WI38 (cell line): ENCODE measurements around the gene KCND3.
"Not testable (repeated sequence)": the region's sequence is repeated elsewhere in the genome, so short reads cannot be mapped to it uniquely, and the experiment has no call there.

Experiments
- H3K4me3 ChIP-seq: 2 replicates; pipeline ENCODE4 v1.5.1; 2011; ENCODE audit warnings: low read depth, mild to moderate bottlenecking, control low read depth, low read length
- TF ChIP-seq, protein P1 (sequence below): IDR thresholded peaks from 2 replicates; pipeline ENCODE4 v1.5.1; 2012; ENCODE audit warnings: low read depth, mild to moderate bottlenecking, control low read depth, low read length

KCND3 gene

GRCh38 chr1:111747282-111747734 lies 242.2 kb downstream of the KCND3 start:
- H3K4me3 ChIP-seq, result no peak overlapping the region
- TF ChIP-seq, protein P1, sequence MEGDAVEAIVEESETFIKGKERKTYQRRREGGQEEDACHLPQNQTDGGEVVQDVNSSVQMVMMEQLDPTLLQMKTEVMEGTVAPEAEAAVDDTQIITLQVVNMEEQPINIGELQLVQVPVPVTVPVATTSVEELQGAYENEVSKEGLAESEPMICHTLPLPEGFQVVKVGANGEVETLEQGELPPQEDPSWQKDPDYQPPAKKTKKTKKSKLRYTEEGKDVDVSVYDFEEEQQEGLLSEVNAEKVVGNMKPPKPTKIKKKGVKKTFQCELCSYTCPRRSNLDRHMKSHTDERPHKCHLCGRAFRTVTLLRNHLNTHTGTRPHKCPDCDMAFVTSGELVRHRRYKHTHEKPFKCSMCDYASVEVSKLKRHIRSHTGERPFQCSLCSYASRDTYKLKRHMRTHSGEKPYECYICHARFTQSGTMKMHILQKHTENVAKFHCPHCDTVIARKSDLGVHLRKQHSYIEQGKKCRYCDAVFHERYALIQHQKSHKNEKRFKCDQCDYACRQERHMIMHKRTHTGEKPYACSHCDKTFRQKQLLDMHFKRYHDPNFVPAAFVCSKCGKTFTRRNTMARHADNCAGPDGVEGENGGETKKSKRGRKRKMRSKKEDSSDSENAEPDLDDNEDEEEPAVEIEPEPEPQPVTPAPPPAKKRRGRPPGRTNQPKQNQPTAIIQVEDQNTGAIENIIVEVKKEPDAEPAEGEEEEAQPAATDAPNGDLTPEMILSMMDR, result peak; percentile 47

- no peak overlapping the region for H3K4me3 ChIP-seq
- TF ChIP-seq, protein P1, result no peak
These were observed 242.9 kb downstream of the KCND3 start for GRCh38 chr1:111746614-111746999.

- H3K4me3 ChIP-seq, result no peak overlapping the region
- TF ChIP-seq, protein P1, result no peak
These were observed 243.5 kb downstream of the KCND3 start for GRCh38 chr1:111745675-111746613.

GRCh38 chr1:111743679-111744101 lies 245.8 kb downstream of the KCND3 start:
- TF ChIP-seq, protein P1, result no peak
- no peak overlapping the region for H3K4me3 ChIP-seq

DNA sequence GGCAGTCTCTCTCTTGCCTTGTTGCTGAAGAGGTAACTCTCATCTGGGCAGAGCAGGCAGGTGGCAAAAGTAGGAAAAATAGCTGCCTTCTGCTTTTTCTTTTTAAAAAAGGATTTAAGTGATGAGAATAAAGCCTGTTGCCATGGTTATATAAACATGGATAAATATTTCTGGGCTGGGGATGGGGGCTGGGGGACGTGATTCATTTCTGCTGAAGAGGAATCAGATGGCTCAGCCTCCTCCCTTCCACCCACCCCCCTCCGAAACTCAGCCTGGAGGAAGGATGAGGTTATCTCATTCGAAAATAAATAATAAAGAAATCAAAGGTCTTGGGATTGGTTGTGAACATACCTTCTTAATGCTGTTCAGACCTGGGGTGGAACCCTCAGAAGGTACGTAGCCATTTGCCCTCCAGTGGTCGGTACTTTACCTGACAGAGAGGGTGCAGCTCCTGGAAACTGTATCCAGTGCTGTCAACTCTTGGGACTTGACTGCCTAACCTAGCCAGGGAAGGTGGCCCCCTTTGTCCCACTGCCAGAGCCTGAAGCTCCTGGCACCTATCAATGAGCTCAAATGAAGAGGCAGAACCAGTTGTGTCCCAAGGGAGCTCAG lies 246.4 kb downstream of the KCND3 start:
- TF ChIP-seq, protein P1, result no peak

GRCh38 chr1:111742292-111742691 lies 247.2 kb downstream of the KCND3 start:
- H3K4me3 ChIP-seq, result not testable (repeated sequence)

More for the DNA sequence above, 246.4 kb downstream of the KCND3 start:
- H3K4me3 ChIP-seq, result no peak overlapping the region

GRCh38 chr1:111739925-111740765 lies 249.3 kb downstream of the KCND3 start:
- peak overlapping the region; percentile 75 for H3K4me3 ChIP-seq
- TF ChIP-seq, protein P1, result no peak
